Measurements from ENCODE around the gene CCNF.
"Not testable (repeated sequence)": the region's sequence is repeated elsewhere in the genome, so short reads cannot be mapped to it uniquely, and the experiment has no call there.

The CCNF gene

DNA sequence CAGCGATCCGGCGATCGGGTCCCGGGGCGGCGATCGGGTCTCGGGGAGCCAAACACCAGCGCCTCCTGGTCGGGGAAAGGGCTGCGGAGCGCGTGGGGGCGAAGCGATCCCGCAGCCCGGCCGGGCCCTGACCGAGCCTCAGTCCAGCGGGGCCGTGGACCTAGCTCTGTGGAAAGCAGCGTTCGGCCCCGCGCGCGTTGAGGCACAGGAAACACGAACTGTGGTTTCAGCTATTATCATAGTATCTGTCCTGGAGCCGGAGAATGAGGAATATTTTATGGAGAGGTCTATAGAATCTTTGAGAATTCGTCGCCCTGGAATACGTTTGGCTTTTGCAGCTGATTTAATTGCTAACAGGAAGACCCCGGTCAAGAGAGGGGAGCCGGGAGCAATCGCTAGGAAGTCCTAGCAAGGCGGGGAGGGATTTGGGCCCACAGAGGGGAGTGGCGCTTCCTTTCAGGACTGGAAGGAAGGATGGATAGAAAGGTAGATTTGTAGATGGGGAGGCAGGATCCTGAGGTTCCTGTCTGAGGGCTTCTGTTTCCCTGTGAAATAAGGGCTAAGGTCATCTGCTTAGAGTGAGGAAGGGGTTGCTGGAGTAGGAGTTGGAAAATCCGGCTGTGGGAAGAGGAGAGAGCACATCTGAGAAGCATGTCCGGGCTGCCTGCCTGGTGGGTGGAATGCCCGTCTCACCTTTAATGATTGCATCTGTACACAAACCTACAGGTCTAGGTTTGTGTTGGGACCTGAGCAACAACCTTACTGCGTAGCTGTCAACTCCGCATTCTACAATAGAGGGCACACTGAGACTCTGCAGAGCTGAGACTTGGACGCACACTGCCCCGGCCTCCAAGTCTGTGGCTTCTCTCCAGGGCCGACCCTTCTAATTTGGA, 770 bp downstream of the CCNF start:
- peak; percentile 7 for DNase-seq

DNA sequence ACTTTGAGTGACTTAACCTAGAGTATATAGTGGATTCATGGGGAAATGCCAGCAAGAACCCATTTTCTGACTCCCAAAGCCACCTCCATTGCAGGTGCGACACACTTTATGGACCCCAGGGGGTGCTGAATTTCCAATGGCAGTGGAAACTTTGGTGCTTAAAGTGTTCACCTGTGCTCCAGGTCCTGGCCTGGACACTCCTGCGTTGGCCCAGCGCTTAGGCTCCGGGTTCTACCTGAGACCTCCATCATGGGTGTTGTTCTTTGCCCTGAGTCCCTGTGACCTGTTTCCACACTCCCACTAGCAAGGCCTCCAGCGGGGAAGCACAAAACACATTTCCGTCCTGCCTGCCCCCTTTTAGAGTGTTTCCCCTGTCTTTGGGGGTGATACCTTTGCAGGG, 3.0 kb downstream of the CCNF start:
- DNase-seq, result no peak

DNA sequence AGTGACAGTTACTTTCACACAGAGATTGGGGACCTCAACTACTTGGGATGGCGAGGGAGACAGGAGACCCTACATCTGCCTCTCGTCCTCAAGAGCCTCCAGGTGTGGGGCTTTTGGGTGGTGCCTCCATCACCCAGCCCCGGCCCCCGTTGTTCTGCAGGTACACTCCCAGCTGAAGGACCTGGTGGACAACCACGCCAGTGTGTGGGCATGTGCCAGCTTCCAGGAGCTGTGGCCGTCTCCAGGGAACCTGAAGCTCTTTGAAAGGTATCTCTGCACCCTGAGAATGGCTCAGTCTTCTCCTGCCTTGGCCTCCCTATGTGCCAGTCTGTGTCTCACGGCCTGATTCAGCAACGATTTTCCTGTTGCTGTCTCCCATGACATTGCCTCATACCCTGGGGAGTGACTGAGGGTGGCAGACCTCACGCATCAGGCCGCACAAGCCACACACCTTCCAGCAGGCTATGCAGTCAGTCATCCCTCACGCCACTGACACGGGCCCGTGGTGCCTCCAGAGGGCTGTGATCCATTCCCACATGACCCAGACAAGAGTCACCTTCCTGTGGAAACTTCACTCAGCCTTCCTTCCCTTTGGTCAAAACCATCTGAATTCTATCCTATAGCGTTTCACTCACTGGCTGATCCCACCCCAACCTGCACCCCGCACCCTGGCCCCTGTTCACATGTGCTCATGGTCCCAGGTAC, 3.7 kb downstream of the CCNF start:
- DNase-seq, result no peak

DNA sequence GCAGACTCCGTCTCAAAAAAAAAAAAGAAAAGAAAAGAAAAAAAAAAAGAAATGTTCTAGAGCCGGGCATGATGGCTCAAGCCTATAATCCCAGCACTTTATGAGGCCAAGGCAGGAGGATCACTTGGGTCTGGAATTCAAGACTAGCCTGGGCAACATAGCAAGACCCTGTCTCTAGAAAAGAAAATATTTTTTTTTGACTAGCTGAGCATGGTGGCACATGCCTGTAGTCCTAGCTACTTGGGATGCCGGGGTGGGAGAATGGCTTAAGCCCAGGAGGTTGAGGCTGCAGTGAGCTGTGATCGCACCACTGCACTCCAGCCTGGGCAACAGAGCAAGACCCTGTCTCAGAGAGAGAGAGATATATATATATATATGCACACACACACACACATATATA, 6.0 kb downstream of the CCNF start:
- DNase-seq, result not testable (repeated sequence)

DNA sequence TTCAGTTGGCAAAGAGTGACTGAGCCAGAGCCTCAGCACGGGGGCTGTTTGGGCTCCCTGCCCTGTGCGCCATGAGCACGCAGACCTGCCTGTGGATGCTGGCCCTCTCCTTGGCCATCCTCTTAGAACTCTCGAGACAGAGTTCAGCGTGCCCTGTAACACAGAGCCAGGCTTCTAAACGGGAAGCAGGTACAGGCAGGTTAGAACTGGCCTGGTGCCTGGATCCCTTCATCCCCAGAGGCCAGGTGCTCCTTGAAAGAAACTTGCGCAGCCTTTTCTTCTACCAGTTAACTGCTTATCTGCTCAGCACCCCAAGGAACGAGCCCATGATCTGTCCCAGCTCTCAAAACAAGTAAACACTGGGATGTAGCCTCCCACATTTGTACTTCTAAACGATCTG, 6.9 kb downstream of the CCNF start:
- DNase-seq, result no peak

DNA sequence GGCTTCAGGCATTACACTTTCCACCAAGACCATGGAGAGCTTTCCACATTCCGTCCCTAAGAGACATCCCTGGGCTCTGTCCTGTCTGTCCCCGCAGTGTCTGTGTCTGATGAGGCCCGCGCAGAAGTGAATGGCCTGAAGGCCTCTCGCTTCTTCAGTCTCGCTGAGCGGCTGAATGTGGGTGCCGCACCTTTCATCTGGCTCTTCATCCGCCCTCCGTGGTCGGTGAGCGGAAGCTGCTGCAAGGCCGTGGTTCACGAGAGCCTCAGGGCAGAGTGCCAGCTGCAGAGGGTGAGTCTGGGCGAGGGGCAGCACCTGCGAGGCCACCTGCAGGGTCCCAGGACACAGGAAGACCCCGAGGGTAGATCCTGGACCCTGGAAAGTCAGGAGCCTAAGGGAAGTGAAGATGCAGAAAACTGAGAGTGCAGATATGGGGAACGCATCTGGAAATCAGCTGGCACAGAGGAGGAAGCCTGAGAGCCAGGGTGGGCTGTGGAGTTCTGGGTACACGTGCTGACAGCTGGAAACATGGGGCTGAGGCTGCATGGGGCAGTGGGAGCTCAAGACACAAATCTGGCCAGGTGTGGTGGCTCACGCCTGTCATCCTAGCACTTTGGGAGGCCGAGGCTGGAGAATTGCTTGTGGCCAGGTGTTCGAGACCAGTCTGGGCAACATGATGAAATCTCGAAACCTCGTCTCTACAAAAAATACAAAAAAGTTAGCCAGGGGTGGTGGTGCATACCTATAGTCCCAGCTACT, 8.0 kb downstream of the CCNF start:
- no peak for DNase-seq

DNA sequence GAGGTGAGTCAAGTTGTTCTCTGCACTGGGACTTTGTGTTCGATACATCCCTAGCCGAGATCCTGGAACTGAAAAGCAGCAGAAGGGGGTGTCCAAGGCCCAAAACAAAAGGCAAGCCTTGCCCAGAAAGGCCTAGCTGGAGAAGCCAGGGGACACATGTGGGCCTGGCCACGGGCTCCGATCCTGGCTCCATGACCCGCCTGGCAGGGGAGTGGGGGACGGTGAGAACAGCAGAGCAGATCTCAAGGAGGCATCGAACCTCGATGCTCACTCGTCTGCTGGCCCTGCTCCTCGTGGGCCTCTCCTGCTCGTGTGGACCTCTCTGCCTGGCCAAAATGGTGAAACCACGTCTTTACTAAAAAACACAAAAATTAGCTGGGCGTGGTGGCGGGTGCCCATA, 8.9 kb downstream of the CCNF start:
- DNase-seq, result no peak

DNA sequence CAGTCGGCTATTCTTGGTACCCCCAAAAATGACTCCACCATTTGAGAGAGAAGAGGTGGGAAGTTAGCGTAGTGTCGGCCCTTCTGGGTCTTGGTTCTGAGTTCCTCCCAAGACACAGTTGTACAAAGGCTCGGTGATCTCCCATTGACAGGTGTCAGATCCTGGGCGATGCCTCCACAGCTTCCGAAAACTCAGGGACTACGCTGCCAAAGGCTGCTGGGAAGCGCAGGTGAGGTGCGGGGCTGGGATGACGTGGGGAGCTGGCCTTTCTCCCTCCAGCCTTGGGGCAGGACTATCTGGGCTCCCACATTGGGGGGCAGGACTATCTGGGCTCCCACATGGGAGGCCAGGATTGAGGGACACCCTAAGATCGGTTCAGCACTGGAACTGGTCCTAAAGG, 10.4 kb downstream of the CCNF start:
- DNase-seq, result no peak

DNA sequence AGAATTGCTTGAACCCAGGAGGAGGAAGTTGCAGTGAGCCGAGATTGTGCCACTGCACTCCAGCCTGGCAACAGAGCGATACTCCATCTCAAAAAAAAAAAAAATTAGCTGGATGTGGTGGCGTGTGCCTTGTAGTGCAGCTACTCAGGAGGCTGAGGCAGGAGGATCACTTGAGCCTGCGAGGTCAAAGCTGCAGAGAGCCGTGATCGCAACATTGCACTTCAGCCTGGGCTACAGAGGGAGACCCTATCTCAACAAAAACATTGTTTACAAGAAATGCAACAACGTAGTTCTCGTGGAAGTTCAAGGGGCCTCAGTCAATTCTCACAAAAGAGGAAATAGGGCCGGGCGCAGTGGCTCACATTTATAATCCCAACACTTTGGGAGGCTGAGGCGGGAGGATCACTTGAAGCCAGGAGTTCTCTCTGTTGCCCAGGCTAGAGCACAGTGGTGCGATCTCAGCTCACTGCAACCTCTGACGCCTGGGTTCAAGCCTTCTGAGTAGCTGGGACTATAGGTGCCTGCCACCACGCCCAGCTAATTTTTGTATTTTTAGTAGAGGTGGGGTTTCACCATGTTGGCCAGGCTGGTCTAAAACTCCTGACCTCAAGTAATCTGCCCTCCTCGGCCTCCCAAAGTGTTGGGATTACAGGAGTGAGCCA, 12.0 kb downstream of the CCNF start:
- DNase-seq, result not testable (repeated sequence)

DNA sequence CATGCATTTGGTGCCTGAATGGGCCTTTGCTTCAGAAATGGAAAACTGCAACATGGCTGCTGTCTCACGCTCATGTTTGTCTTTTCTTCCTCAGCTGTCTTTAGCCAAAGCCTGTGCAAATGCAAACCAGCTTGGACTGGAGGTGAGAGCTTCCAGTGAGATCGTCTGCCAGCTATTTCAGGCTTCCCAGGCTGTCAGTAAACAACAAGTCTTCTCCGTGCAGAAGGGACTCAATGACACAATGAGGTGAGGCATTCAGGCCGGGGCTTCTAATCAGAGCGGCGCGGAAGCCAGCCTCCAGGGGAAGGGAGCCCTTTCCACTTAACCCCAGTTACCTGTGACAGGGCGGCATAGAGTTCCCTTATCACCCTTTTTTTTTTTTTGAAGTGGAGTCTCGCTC, 14.3 kb downstream of the CCNF start:
- DNase-seq, result no peak

DNA sequence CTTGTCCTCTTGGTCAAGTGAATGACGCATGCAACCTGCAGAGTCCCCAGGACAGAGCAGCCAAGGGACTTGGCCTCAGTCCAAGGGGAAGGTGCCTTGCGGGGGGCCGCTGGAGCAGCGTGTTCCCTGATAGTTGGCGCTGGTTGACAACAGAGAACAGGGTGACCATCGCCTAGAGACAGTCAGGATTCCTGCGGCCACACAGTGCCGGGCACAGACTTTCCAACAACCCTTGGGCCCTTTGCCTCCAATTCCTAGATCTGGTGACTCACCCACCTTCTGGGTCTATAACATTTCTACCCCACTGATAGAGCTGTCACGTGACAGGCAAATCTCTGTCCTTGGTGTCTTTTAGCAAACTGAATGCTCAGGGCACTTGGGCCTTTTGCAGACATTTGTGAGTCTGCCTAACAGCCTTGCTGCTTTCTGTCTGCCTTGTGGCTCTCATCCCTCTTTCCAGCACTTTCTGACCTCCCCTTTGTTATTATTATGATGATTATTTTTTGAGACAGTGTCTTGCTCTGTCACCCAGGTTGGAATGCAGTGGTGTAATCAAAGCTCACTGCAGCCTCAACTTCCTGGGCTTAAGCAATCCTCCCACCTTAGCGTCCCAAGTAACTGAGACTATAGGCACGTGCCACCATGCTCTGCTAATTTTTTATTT, 18.8 kb downstream of the CCNF start:
- DNase-seq, result no peak

DNA sequence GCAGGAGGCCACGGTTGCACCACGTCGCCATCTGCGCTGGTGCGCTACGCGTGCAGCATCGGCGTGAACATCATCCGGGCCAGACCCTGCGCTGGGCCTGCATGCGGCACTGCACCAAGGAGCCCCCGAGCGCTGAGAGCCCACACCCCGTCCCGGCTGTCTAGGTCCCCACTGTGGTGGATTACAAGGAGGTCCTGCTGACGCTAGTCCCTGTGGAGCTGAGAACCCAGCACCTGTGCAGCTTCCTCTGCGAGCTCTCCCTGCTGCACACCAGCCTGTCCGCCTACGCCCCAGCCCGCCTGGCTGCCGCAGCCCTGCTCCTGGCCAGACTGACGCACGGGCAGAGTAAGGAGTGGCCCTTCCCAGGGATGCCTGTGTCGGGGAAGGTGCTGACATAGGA, 19.9 kb downstream of the CCNF start:
- DNase-seq, result no peak

DNA sequence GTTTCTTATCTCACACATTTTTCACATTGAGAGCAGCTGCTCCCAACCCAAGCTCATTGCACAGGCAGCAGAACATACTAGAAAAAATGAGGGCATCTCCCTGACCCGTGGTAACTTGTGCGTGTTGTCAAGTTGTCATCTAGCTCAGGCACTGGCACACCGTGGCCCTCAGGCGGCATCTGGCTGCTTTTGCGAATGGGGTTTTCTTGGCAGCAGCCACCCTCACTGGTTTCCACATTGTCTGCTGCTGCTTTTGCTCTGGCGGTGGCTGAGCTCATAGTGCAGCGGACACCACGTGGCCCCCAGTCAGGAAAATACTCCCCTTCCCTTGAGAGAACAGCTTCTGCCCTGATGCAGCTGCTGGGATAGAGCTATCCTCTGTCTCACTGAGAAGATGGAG, 21.3 kb downstream of the CCNF start:
- DNase-seq, result no peak

DNA sequence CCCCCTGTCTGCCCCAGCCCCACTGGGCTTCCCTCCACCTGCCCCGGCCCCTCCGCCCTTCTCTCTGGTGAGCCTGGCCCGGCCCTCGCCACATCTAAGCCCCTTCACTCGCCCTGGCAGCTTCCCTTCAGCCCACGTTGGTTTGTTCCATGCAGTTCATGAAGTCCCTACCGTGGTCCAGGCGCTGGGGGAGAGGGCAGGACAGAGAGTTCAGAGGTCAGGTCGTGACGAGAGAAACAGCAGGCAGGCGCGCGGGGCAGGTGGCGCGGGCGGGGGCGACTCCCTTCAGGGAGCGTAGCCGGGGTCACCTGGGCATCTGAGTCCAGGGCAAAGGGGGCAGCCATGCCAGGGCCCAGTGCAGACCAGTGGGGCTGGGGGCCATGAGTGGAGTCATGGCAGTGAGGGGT, 21.7 kb downstream of the CCNF start:
- no peak for DNase-seq

DNA sequence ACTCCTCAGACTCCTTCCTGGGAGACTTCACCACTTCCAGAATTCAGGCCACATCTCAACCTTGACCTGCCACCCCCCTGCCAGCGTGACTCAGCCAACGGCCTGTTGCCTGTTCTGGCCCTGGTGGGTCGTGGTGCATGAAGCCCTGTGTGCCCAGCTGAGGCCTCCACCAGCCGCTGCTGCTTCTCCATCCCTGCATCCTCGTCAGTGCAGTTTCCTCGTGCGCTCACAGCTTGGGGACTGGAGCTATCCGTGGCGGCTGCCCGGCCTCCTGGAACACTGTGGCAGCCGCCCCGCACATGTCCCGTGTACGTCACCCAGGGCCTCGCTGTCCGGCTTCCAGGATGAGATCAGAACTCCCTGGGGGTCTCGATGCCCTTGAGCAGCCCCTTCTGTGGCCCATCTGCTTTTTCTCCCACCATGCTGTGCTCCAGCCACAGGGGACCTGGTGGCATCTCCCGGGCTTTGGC, 22.6 kb downstream of the CCNF start:
- DNase-seq, result no peak

DNA sequence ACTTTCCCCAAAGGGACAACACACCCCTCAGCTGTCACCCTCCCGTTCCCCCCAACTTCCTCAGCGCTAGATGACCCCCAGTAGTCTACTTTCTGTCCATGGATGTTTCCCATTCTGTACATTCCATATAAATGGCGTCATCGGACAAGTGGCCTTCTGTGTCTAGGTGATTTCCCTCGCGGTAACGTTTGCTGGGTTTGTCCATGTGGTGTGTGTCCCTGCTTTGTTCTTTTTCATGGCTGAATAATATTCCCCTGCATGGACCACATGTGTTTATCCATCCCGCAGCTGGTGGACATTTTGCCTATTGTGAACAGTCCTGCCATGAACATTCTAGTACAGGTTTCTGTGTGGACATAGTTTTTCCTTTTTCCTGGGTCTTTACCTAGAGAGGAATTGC, 23.4 kb downstream of the CCNF start:
- DNase-seq, result no peak

DNA sequence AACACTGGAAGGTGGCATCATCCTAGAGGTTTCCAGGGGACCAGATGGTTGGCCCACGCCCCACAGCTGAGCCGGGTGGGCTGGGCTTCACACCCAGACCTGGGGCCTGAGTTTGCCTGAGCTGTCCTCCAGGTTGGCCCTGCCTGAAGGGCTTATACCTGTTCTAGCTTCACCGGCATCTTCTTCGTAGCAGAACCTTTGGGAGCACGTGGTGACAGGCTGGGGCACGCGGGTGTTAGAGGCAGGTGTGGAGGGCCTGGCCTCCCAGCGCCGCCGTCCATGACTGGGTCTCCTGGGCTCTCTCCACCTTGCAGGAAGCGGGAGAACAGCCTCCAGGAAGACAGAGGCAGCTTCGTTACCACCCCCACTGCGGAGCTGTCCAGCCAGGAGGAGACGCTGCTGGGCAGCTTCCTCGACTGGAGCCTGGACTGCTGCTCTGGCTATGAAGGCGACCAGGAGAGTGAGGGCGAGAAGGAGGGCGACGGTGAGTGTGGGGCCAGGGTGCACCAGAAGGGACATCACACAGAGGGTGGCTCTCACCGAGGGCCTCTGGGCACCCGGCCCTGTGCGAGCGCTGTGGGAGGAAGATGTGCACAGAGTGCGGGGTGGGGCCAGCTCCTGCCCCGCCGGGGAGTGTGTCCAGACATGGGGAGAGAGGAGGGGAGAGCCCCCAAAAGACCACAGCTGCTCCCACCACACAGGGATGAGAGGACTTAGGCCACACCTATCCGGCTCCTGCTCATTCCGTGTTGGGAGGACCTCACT, 26.0 kb downstream of the CCNF start:
- DNase-seq, result no peak

DNA sequence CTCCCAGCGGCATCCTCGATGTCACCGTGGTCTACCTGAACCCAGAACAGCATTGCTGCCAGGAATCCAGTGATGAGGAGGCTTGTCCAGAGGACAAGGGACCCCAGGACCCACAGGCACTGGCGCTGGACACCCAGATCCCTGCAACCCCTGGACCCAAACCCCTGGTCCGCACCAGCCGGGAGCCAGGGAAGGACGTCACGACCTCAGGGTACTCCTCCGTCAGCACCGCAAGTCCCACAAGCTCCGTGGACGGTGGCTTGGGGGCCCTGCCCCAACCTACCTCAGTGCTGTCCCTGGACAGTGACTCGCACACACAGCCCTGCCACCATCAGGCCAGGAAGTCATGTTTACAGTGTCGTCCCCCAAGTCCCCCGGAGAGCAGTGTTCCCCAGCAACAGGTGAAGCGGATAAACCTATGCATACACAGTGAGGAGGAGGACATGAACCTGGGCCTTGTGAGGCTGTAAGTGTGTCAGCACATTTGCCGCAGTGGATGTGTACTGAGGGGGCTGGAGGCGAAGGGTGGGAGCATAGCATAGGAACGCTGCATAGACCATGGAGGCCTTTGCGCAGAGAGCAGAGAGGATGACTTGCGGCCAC, 27.4 kb downstream of the CCNF start:
- no peak for DNase-seq

DNA sequence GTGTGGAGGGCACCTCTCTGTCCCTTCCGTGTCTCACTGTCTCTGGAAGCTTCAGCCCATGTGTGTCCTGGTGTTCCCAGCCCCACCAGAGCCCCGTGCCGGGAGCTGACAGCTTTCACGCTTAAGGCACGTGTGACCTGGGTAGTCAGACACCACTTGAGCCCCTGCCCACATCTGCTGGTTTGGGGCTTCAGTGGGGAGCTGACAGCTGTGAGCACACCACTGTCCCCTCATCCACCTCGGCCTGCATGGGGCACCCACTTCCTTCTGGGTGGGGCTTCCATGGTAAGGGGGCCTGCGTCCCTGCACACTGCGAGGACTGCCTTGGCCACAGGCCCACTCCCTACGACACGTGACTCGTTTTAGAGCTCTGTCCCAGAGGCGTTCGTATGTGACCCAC, 28.0 kb downstream of the CCNF start:
- DNase-seq, result no peak

DNA sequence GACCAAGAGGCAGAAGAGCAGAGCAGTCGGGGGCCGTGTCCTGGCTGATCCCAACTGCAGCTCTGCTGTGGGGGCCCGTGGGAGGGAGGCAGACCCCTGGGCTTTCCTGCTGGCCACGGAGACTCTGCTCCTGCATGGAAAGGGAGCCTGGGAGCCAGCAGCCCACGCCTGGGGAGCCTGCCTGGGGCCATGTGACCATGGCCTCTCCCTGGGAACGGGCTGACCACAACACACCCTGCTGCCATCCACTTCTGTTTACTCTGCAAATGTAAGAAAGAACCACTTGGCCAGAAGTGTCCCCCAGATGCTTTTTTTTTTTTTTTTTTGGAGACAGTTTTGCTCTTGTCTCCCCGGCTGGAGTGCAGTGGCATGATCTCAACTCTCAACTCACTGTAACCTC, 28.7 kb downstream of the CCNF start:
- DNase-seq, result no peak
